Sigmoid colon (tissue), 7 donors: ENCODE results near the gene ST6GALNAC4. TPM values are rescaled to one million over a fixed set of nuclear protein-coding genes. Genes with fewer than 3 reads are reported as not detected.

Source experiments
- DNase-seq: peaks from one replicate; pipeline ENCODE4 v3.0.0-alpha.2; 2019
- H3K27ac ChIP-seq, 4 donors: fragments of 200-600 bp; sonication (generic); one replicate each; pipeline ENCODE4 v1.5.1; 2016 to 2019; ENCODE audit warnings: mild to moderate bottlenecking in 1 of 4
- H3K27me3 ChIP-seq, 3 donors: fragments of 200-600 bp; sonication (generic); one replicate each; pipeline ENCODE4 v1.5.1; 2019; ENCODE audit warnings: mild to moderate bottlenecking in 1 of 3
- H3K36me3 ChIP-seq, 4 donors: fragments of 200-600 bp; sonication (generic); one replicate each; pipeline ENCODE4 v1.5.1; 2016 to 2019
- H3K4me1 ChIP-seq, 4 donors: fragments of 200-600 bp; sonication (generic); one replicate each; pipeline ENCODE4 v1.5.1; 2017 to 2019
- H3K4me3 ChIP-seq, 4 donors: fragments of 200-600 bp; sonication (generic); one replicate each; pipeline ENCODE4 v1.5.1; 2017 to 2019; ENCODE audit warnings: mild to moderate bottlenecking in 2 of 4, moderate library complexity in 1 of 4
- H3K9me3 ChIP-seq, 4 donors: fragments of 200-600 bp in 3 of 4; sonication (generic) in 3 of 4; one replicate each; pipeline versions ENCODE4 v1.5.1 to v1.6.1; 2013 to 2019
- EP300 ChIP-seq, 4 donors: sonication (generic); formaldehyde crosslinking; IDR thresholded peaks; one replicate each; pipeline ENCODE4 v1.6.1; 2017; ENCODE audit warnings: antibody characterized with exemption in 4 of 4
- POLR2A ChIP-seq, 2 donors: fragments of 450-650 bp; IDR thresholded peaks; one replicate each; pipeline ENCODE4 v1.6.1; 2016; ENCODE audit warnings: antibody characterized with exemption in 2 of 2, mild to moderate bottlenecking in 2 of 2, moderate library complexity in 2 of 2
- POLR2AphosphoS5 ChIP-seq, 4 donors: sonication (generic); formaldehyde crosslinking; IDR thresholded peaks; one replicate each; pipeline ENCODE4 v1.6.1; 2017; ENCODE audit warnings: antibody characterized with exemption in 4 of 4
- WGBS, 2 donors: extraction: QIAGEN DNeasy Blood & Tissue Kit; methylation state at CpG; one replicate each; pipeline ENCODE4 v1.1.7; 2013; 5-methylcytosine and 5-hydroxymethylcytosine counted together
- intact Hi-C: fragments of 100-400 bp; cut with DNase I; formaldehyde crosslinking; loops from one replicate; pipeline ENCODE4 v1.15.1; 2023
- polyA plus RNA-seq, 3 donors: library from polyadenylated mRNA; stranded (reverse); fragments of 200-250 nt; gene quantifications; one replicate each; pipeline ENCODE4 v1.2.3, GENCODE V29; 2013
- total RNA-seq, 4 donors: library from RNA; depleted of rRNA; stranded (reverse); fragments of >200 nt; gene quantifications; one replicate each; pipeline ENCODE4 v1.1.0, GENCODE V29; 2016
- TF ChIP-seq, protein P1 (sequence below), 4 experiments: fragments of 450-650 bp in 3 of 4; fragments of 200-600 bp in 1 of 4; IDR thresholded peaks; one replicate each; pipeline ENCODE4 v1.5.1; 2016 to 2019; ENCODE audit warnings: antibody characterized with exemption in 4 of 4, mild to moderate bottlenecking in 3 of 4, moderate library complexity in 2 of 4
- donor health status: healthy with polysubstance abuse.
- donor health status: Bipolar disorder and iron deficiency.
- donor health status: healthy.

Gene ST6GALNAC4
- total and polyA plus RNA-seq, 7 donors = 22.8 to 51.1 (median 27.0) TPM

GRCh38 chr9:127959398-127959797, 42.6 kb upstream of the ST6GALNAC4 start:
- WGBS, 2 donors = 91 to 96% methylated on average over 4 of the region's 4 CpGs
- no peak for DNase-seq
- intact Hi-C loops = no loop called here
- Histone ChIP-seq H3K36me3 (no peaks in the 10 kb centered on the region), H3K9me3 (no peaks in the 10 kb centered on the region), H3K27me3 (no peaks in the 10 kb centered on the region), H3K4me3 (no peak overlapping the region), H3K27ac (peak overlapping the region; percentile 94 to 99 (median 96)), H3K4me1 (peaks cover 0 to 72% (median 66%) of the 10 kb centered on the region in 4 donors)
- TF ChIP-seq POLR2AphosphoS5 (IDR thresholded peaks at IDR 0.05) (no peak), EP300 (IDR thresholded peaks at IDR 0.05) (no peak), POLR2A (IDR thresholded peaks at IDR 0.05) (no peak)
- TF ChIP-seq, protein P1, sequence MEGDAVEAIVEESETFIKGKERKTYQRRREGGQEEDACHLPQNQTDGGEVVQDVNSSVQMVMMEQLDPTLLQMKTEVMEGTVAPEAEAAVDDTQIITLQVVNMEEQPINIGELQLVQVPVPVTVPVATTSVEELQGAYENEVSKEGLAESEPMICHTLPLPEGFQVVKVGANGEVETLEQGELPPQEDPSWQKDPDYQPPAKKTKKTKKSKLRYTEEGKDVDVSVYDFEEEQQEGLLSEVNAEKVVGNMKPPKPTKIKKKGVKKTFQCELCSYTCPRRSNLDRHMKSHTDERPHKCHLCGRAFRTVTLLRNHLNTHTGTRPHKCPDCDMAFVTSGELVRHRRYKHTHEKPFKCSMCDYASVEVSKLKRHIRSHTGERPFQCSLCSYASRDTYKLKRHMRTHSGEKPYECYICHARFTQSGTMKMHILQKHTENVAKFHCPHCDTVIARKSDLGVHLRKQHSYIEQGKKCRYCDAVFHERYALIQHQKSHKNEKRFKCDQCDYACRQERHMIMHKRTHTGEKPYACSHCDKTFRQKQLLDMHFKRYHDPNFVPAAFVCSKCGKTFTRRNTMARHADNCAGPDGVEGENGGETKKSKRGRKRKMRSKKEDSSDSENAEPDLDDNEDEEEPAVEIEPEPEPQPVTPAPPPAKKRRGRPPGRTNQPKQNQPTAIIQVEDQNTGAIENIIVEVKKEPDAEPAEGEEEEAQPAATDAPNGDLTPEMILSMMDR (IDR thresholded peaks at IDR 0.05) = no peak

DNA sequence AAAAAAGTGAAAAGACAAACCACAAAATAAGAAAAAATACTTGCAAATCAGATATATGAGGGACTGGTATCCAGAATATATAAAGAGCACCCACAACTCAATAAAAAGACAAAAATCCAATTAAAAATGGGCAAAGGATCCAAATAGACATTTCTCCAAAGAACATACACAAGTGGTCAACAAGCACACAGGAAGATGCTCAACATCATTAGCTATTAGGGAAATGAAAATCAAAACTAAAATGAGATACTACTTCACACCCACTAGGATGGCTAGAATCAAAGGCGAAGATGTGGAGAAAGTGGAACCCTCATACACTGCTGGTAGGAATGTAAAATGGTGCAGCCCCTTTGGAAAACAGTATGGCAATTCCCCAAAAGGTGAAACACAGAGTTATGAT, 41.9 kb upstream of the ST6GALNAC4 start:
- Histone ChIP-seq H3K4me3 (no peak overlapping the region), H3K36me3 (no peaks in the 10 kb centered on the region), H3K9me3 (no peaks in the 10 kb centered on the region), H3K4me1 (peaks cover 0 to 72% (median 66%) of the 10 kb centered on the region in 4 donors), H3K27ac (peak overlapping the region in 3 of 4 donors; percentile 96 to 99 (median 96)), H3K27me3 (no peaks in the 10 kb centered on the region)
- intact Hi-C loops = no loop called here
- TF ChIP-seq EP300 (IDR thresholded peaks at IDR 0.05) (no peak), POLR2A (IDR thresholded peaks at IDR 0.05) (no peak), POLR2AphosphoS5 (IDR thresholded peaks at IDR 0.05) (no peak)
- TF ChIP-seq, protein P1 (IDR thresholded peaks at IDR 0.05) = no peak
- WGBS, 2 donors = 89 to 100% methylated on average over 1 of the region's 1 CpG
- DNase-seq = no peak

DNA sequence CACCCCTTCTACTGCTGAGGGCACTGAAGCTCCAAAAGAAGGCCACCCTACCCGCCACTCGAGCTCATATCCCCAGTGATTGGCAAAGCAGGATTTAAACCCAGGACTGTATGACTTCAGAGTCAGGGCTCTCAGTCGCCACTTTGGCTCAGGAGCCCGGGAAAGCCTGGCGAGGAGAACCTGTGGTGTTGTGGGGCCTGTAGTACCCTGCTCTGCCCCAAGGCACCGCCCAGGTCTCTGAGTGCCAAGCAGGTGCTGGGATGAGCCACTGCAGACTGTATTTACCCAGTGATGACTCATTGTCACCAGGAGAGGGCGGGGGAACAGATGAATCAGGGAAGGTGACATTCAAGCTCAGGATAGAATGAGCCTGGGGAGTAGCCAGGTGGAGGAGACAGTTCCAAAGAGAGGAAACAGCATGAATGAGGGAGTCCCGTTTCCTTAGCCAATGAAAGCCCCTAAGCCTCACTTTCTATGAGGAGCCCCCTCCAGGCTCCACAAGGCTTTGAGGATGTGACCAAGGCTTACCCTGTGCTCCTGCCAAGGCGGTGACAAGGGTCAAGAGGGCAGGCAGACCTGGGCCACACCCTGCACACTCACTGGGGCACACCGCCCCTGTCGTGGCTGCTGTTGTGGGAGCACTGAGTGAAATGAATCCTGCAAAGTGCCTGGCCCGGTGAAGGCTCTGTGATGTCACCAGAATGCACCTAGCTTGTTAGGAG, 38.6 kb upstream of the ST6GALNAC4 start:
- no peaks in the 10 kb centered on the region for H3K27me3 ChIP-seq
- no peaks in the 10 kb centered on the region for H3K9me3 ChIP-seq
- H3K36me3 ChIP-seq = no peaks in the 10 kb centered on the region
- DNase-seq = peak; percentile 89
- TF ChIP-seq, protein P1 (IDR thresholded peaks at IDR 0.05) = peak in 3 of 4 experiments; percentile 42 to 81 (median 44)
- TF ChIP-seq EP300 (IDR thresholded peaks at IDR 0.05) = peak in 2 of 4 donors; percentile 10 to 71
- TF ChIP-seq POLR2AphosphoS5 (IDR thresholded peaks at IDR 0.05) = peak; percentile 54 to 81 (median 60)
- no peak for TF ChIP-seq POLR2A (IDR thresholded peaks at IDR 0.05)
- intact Hi-C loops = loop anchor here (2.0 kb wide), 1 partner anchor 25 kb away; the partner anchor contains the start of gene EEIG1
- H3K4me3 ChIP-seq = no peak overlapping the region
- H3K27ac ChIP-seq = peak overlapping the region; percentile 48 to 84 (median 76)
- WGBS, 2 donors = 12 to 41% methylated on average over 12 of the region's 12 CpGs
- peaks cover 0 to 61% (median 60%) of the 10 kb centered on the region in 4 donors for H3K4me1 ChIP-seq

DNA sequence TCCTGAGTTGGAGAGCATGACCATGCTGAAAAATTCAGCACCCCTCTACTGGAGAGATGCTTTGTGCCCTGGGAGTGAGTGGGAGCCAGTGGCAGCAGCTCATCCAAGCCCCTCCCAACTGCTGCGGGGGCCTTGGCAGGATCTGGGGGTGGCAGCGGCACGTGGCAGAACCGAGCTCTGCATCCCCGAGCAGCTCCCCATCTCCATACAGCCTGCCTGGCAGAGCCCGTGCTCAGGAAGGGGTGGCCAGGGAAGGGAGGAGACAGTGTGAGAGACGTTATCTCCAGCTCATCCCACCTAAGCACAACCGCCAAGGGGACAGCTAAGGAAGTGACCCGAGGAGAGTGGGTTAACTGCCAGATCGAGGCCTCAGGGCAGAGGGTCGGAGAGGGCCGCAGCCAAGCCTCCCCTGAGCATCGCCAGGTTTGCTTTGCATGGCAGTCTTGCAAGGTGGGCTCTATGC, 38.0 kb upstream of the ST6GALNAC4 start:
- H3K27ac ChIP-seq = peak overlapping the region; percentile 48 to 84 (median 76)
- DNase-seq = no peak
- H3K9me3 ChIP-seq = no peaks in the 10 kb centered on the region
- H3K27me3 ChIP-seq = no peaks in the 10 kb centered on the region
- peaks cover 0 to 60% (median 59%) of the 10 kb centered on the region in 4 donors for H3K4me1 ChIP-seq
- H3K4me3 ChIP-seq = no peak overlapping the region
- no peaks in the 10 kb centered on the region for H3K36me3 ChIP-seq
- TF ChIP-seq EP300 (IDR thresholded peaks at IDR 0.05) (no peak), POLR2A (IDR thresholded peaks at IDR 0.05) (no peak), POLR2AphosphoS5 (IDR thresholded peaks at IDR 0.05) (no peak)
- TF ChIP-seq, protein P1 (IDR thresholded peaks at IDR 0.05) = no peak
- WGBS, 2 donors = 35 to 64% methylated on average over 13 of the region's 13 CpGs
- intact Hi-C loops = no loop called here
